ENCODE data around the gene KRTAP4-7.
"Not testable (repeated sequence)": the region's sequence is repeated elsewhere in the genome, so short reads cannot be mapped to it uniquely, and the experiment has no call there.

The KRTAP4-7 gene

GRCh38 chr17:41111151-41111885, 27.4 kb downstream of the KRTAP4-7 start:
- DNase-seq = no peak

DNA sequence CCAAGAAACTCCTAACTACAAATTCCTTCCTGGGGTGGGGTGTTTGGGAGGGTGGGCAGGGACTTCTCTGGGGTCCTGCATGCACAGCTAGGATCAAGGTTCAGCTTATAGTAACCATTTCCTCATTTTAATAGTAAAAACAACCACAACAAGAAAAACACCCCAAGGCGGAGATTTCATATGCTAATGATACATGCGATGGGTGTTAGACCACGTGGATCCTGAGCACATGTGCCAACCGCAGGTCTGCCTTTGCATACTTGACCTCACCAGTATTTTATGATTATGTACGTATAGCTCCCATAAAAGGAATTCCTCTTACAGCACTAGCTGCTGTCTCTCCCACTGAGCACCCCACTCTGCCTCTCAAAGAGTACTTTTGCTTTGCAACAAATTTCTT, 32.3 kb downstream of the KRTAP4-7 start:
- DNase-seq = no peak

DNA sequence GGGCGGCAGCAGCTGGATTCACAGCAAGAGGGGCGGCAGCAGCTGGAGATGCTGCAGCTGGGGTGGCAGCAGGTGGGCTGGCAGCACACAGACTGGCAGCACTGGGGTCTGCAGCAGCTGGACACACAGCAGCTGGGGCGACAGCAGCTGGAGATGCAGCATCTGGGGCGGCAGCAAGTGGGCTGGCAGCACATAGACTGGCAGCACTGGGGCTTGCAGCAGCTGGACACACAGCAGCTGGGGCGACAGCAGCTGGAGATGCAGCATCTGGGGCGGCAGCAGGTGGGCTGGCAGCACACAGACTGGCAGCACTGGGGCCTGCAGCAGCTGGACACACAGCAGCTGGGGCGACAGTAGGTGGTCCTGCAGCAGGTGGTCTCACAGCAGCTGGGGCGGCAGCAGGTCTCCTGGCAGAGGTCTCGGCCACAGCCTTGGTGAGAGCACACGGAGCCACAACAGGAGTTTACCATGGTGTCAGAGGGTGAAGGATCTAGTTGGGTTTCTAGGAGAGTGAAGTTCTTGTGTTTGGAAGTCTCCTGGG, 34.0 kb downstream of the KRTAP4-7 start, which contains the start of gene KRTAP4-11:
TSS of gene KRTAP4-11 (minus strand) at position 528 of the 541 bp plus-strand sequence. CDS start at position 470, 58 bp downstream.
- DNase-seq = not testable (repeated sequence)

DNA sequence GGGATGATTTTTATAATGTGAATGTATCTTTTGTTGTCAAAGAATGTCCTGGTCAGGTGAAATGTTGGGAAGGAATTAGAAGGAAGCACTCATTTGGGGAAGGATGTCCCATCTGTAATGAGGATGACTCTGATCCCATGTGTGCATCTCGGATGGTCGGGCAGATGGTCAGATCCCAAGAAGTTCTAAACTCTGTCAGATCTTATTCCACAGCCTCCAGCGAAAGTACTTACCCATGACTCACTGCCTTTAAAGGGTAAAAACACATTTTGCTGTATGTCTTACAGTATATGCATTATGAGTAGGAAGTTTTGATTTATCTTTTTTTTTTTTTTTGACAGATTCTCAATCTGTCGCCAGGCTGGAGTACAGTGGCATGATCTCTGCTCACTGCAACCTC, 34.8 kb downstream of the KRTAP4-7 start:
- no peak for DNase-seq

DNA sequence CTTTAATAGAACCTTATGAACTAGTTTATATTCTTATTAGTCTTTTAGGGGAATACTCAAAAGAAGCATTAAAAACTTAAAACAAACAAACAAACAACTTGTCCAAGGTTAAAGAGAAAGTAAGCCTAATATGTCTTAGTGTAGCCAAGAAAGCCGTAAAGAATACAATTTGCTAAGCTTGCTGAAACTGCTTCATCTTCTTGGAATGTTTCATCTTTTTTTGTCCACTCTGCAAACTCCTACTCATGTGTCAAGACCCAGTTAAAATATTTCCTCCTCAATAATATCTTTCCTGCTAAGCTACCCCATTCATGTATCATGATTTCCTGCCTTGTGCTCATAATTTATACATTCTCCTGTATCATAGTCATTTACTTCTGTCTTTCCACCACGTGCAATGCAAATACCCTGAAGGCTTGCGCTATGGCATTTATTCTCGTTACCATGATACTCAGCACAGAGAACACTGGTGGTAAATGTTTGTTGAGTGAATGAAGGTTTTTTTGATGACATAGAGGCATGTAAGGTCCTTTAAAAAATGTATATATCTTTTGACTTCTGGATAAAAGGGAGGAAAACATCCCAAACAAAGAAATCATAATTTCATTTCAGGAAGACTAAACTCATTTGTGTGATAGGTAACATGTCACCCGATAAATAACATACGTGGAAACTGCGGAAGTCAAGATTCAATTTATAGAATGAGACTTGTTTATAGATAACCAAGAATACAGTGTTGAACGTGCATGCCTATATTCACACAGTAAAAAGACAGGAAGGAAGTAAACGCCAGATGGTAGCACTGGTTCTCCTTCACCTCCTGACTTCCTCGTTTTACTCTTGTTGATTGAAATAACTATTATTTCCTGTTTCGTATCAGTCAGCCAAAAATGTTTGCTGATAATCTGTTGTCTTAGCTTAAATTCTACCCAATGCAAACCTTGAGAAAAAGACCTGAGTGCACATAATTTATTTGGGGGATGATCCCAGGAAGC, 36.0 kb downstream of the KRTAP4-7 start:
- not testable (repeated sequence) for DNase-seq

- no peak for DNase-seq
These were observed 37.8 kb downstream of the KRTAP4-7 start for GRCh38 chr17:41121742-41122141.

DNA sequence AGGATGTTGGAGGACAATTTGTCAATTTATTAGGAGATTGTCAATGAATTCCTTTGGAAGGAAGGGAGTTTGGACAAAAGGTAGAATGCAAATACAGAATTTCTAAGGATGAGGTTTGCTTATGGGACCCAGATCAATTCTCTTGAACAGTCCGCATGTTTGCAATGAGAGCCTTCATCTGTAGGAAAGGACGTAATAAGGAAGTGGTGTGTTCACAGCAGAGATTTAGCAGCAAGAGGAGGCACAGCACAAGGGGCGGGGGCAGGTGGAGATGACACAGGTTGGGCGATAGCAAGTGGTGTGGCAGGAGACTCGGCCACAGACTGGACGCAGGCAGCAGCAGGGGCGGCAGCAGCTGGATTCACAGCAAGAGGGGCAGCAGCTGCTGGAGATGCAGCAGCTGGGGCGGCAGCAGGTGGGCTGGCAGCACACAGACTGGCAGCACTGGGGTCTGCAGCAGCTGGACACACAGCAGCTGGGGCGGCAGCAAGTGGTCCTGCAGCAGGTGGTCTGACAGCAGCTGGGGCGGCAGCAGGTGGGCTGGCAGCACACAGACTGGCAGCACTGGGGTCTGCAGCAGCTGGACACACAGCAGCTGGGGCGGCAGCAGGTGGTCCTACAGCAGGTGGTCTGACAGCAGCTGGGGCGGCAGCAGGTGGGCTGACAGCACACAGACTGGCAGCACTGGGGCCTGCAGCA, 39.5 kb downstream of the KRTAP4-7 start:
- DNase-seq = not testable (repeated sequence)

- not testable (repeated sequence) for DNase-seq
These were observed 40.0 kb downstream of the KRTAP4-7 start, which contains the start of gene KRTAP4-12 for GRCh38 chr17:41123991-41124371. TSS of gene KRTAP4-12 (minus strand) at chr17:41124182. CDS start at chr17:41124122, 60 bp downstream.

DNA sequence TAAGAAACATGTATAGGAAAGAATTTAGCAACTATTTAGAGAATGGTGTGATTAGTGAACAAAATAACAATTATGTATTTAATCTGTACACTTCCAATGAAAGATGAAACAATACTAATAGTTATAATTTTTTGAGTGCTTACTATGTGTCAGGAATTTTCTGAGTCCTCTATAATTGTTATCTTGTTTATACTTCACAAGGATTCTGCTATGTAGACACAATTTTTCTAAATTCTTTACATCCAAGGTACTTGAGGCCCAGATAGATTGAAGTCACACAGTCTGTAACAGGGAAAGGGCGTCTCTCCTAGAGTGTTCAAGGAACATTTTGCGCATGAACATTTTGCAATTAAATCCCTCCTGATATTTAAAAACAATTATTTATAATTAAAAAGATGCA, 41.1 kb downstream of the KRTAP4-7 start:
- no peak for DNase-seq

- no peak for DNase-seq
These were observed 42.5 kb downstream of the KRTAP4-7 start for GRCh38 chr17:41126412-41126811.

GRCh38 chr17:41127371-41127770, 43.4 kb downstream of the KRTAP4-7 start:
- DNase-seq = no peak

- DNase-seq = no peak
These were observed 48.0 kb downstream of the KRTAP4-7 start for GRCh38 chr17:41131979-41132378.

DNA sequence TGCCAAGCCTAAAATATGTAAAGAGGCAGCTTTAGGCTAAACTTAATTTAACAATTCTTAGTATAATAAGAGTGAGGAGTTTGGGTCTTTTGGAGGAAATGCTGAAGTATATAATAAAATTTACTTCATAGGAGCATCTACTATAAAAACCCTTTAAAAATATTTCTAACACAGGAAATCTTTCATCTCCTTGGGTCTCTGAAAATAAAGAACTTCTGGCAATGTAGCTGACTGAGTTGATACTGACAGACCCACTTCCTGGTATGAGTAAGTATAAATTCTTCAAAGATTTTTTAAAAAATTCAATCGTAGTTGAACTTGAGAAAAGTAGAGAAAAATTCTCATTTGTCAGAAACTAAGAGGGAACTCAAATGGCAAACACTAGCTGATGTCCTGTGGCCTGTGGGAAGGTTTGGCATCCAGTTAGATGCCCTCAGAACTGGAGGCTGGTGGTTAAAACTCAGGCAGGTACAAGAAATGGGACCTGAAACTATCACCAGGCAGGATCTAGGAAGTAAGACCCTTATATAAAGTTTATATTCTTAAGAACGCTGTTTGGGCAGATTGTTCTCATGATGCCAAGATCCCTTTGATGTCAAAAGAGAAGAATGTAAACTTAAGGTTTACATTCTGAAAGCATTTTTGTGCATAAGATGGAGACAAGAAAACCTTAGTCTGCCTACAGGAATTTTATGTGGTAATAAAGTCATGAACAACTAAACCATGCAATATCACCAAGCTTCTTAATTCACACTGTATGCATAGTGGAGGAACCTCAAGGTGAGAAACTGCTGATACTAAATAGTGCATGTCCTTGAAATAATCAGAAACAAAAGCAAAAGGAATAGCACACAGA, 50.2 kb downstream of the KRTAP4-7 start:
- no peak for DNase-seq
